OCI-LY3 (cell line): ENCODE measurements around the gene ACP3.

Source experiments
- EZH2phosphoT487 ChIP-seq: fragments of 200-600 bp; shearing (Covaris generic); IDR thresholded peaks from 2 replicates; pipeline ENCODE4 v1.6.1; 2018; ENCODE audit warnings: antibody characterized with exemption, mixed run types, low read depth
- TF ChIP-seq, protein P1 (sequence below): fragments of 200-600, 300-600 bp; sonication (generic); IDR thresholded peaks from 2 replicates; pipeline ENCODE4 v1.5.1; 2014; ENCODE audit warnings: antibody characterized with exemption, low read length, low read depth

GRCh38 chr3:132354916-132355702, 37.9 kb downstream of the ACP3 start:
- TF ChIP-seq, protein P1, sequence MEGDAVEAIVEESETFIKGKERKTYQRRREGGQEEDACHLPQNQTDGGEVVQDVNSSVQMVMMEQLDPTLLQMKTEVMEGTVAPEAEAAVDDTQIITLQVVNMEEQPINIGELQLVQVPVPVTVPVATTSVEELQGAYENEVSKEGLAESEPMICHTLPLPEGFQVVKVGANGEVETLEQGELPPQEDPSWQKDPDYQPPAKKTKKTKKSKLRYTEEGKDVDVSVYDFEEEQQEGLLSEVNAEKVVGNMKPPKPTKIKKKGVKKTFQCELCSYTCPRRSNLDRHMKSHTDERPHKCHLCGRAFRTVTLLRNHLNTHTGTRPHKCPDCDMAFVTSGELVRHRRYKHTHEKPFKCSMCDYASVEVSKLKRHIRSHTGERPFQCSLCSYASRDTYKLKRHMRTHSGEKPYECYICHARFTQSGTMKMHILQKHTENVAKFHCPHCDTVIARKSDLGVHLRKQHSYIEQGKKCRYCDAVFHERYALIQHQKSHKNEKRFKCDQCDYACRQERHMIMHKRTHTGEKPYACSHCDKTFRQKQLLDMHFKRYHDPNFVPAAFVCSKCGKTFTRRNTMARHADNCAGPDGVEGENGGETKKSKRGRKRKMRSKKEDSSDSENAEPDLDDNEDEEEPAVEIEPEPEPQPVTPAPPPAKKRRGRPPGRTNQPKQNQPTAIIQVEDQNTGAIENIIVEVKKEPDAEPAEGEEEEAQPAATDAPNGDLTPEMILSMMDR = no peak
- no peak for TF ChIP-seq EZH2phosphoT487
